AG09309 (cell line): ENCODE data around the gene BSPRY.
"Not testable (repeated sequence)": the region's sequence is repeated elsewhere in the genome, so short reads cannot be mapped to it uniquely, and the experiment has no call there.

Source experiments
- DNase-seq: peaks from one replicate; pipeline ENCODE4 v3.0.0-alpha.2; 2010; ENCODE audit warnings: low read depth
- H3K4me3 ChIP-seq: 2 replicates; pipeline ENCODE4 v1.5.1; 2011; ENCODE audit warnings: mild to moderate bottlenecking, low read depth, low read length, moderate library complexity; ENCODE audit not compliant: control insufficient read depth
- CTCF ChIP-seq: IDR thresholded peaks from 2 replicates; pipeline ENCODE4 v1.5.1; 2011; ENCODE audit warnings: mild to moderate bottlenecking, low read depth, low read length, inconsistent platforms; ENCODE audit not compliant: insufficient read depth, control insufficient read depth; ENCODE audit errors: missing control alignments

BSPRY gene

DNA sequence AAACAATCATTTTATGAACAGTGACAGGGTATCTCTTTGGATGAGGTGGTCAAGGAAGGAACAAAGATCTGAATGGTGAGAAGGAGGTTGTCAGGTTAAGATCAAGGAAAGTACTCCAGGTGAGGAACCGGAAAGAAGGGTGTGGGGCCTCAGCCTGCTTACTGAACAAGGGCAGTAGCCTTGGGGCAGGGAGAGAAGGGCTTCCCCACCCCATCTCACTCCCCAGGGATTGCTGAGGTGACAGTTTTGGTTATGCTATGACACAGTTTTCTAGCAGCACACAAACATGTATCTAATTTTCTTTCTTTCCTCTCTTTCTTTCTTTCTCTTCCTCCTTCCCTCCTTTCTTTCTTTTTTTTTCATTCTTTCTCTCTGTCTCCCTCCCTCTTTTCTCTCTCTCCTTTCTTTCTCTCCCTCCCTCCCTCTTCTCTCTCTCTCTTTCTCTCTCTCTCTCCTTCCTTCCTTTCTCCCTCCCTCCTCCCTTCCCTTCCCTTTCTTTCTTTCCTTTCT lies 31.6 kb downstream of the BSPRY start:
- TF ChIP-seq CTCF, result no peak
- no peak for DNase-seq
- no peak overlapping the region for H3K4me3 ChIP-seq

GRCh38 chr9:113381441-113381840 lies 32.1 kb downstream of the BSPRY start:
- not testable (repeated sequence) for H3K4me3 ChIP-seq

GRCh38 chr9:113381909-113382411 lies 32.6 kb downstream of the BSPRY start:
- no peak for DNase-seq
- no peak for TF ChIP-seq CTCF
- H3K4me3 ChIP-seq, result no peak overlapping the region

More at GRCh38 chr9:113381441-113381840, 32.1 kb downstream of the BSPRY start:
- not testable (repeated sequence) for DNase-seq

DNA sequence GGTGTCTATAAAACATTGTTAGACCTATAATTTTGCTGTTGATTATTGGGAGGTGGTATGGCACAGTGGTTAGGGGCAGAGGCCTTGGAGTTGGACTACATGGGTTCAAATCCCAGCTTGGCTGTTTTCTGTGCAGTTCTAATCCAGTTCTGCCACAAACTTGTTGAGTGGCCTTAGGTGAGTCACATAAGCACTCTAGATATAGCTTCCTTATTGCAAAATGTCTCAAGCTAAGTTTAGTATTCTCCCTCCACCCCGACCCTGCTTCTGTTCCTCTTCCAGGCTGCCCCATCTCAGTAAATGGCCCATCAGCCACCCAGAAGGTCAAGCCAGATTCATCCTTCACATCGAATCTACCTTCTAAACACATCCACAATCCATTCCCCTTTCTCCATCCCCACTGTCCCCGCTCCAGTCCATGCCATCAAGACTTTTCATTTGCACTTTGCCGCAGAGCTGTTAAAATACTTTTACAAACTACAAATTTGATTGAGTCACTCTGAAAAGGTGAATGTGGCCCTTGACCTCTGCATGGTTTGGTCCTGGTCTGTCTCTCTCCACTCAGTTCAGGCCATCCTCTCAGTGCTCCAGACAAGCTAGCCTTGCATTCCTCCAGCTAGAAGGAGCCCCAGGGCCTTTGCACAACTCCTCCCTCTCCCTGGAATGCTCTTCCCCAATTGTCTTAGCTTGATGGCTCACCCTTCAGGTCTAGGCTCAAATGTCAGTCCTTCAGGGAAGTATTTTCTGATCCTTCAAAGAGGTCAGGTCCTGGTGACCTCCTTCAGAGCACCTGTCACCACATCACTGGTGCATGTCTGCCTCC lies 37.4 kb downstream of the BSPRY start:
- no peak for TF ChIP-seq CTCF
- no peak for DNase-seq
- H3K4me3 ChIP-seq, result no peak overlapping the region

- no peak for DNase-seq
- H3K4me3 ChIP-seq, result no peak overlapping the region
- TF ChIP-seq CTCF, result no peak
Measured at GRCh38 chr9:113387560-113388230, 38.4 kb downstream of the BSPRY start.

- no peak for TF ChIP-seq CTCF
- DNase-seq, result no peak
- no peak overlapping the region for H3K4me3 ChIP-seq
Measured at GRCh38 chr9:113388833-113389232, 39.5 kb downstream of the BSPRY start.

GRCh38 chr9:113389451-113389850 lies 40.1 kb downstream of the BSPRY start:
- no peak for TF ChIP-seq CTCF
- H3K4me3 ChIP-seq, result no peak overlapping the region
- no peak for DNase-seq
